ENCODE results near the gene ABCB11. TPM values are rescaled to one million over a fixed set of nuclear protein-coding genes. Genes with fewer than 3 reads are reported as not detected.

Gene ABCB11
- polyA plus RNA-seq, 1 of the 3 experiments (the other 2 are of a cell fraction) = not detected

GRCh38 chr2:169073211-169073962, 42.3 kb upstream of the ABCB11 start:
- Histone ChIP-seq H3K27ac (ENCODE audit: low read depth in 2 of 2, low read length in 1 of 2) (no peak overlapping the region), H3K79me2 (ENCODE audit: insufficient read depth) (no peaks in the 10 kb centered on the region), H3K9me2 (no peaks in the 10 kb centered on the region), H3K4me2 (no peak overlapping the region), H3K27me3 (ENCODE audit: insufficient read depth) (no peaks in the 10 kb centered on the region), H4K20me1 (ENCODE audit: insufficient read depth) (no peaks in the 10 kb centered on the region), H3F3A (replicated peaks; ENCODE audit: insufficient read depth) (no peaks in the 10 kb centered on the region), H3K36me3 (replicated peaks in 1 of 2; ENCODE audit: control insufficient read depth in 1 of 2, insufficient read depth in 2 of 2, low read length in 1 of 2) (no peaks in the 10 kb centered on the region), H2AFZ (ENCODE audit: low read depth) (no peak overlapping the region), H3K9ac (no peak overlapping the region), H3K4me1 (ENCODE audit: control insufficient read depth in 1 of 2, insufficient read depth in 2 of 2, low read depth in 1 of 2, low read length in 1 of 2) (no peaks in the 10 kb centered on the region), H3K4me3 (ENCODE audit: low read depth in 2 of 2, low read length in 1 of 2) (no peak overlapping the region), H3K9me3 (no peaks in the 10 kb centered on the region)
- CTCF ChIA-PET = no interaction called here
- 54% methylated on average over 3 of the region's 3 CpGs for WGBS (ENCODE audit: low lambda C conversion rate)
- no peak for DNase-seq
- POLR2A ChIA-PET = no interaction called here
- no peak for TF ChIP-seq RFX5 (IDR thresholded peaks at IDR 0.05; ENCODE audit: low read length)
- no peak for TF ChIP-seq RCOR1 (IDR thresholded peaks at IDR 0.05; ENCODE audit: low read length)
- no peak for TF ChIP-seq REST (IDR thresholded peaks at IDR 0.05; ENCODE audit: low read depth, low read length)
- TF ChIP-seq NRF1 (IDR thresholded peaks at IDR 0.05; ENCODE audit: low read depth, low read length) = no peak
- no peak for TF ChIP-seq FOXJ3 (CRISPR knock-in tag; IDR thresholded peaks at IDR 0.05)
- TF ChIP-seq CHD2 (IDR thresholded peaks at IDR 0.05; ENCODE audit: low read length, partially characterized antibody) = no peak

GRCh38 chr2:169072163-169072925, 41.2 kb upstream of the ABCB11 start:
- ChIA-PET POLR2A (no interaction called here), CTCF (interaction anchor here (1.4 to 1.5 kb wide), 2 partner anchors 37 to 59 kb away, joined by 4 to 5 read pairs; no protein-coding TSS in a partner anchor)
- H3K9me2 ChIP-seq = no peaks in the 10 kb centered on the region
- no peak overlapping the region for H2AFZ ChIP-seq (ENCODE audit: low read depth)
- H3K36me3 ChIP-seq (replicated peaks in 1 of 2; ENCODE audit: control insufficient read depth in 1 of 2, insufficient read depth in 2 of 2, low read length in 1 of 2) = no peaks in the 10 kb centered on the region
- H3K27ac ChIP-seq (ENCODE audit: low read depth in 2 of 2, low read length in 1 of 2) = no peak overlapping the region
- H3K9me3 ChIP-seq = no peaks in the 10 kb centered on the region
- H3K9ac ChIP-seq = no peak overlapping the region
- H3K4me1 ChIP-seq (ENCODE audit: control insufficient read depth in 1 of 2, insufficient read depth in 2 of 2, low read depth in 1 of 2, low read length in 1 of 2) = no peaks in the 10 kb centered on the region
- no peak for DNase-seq
- WGBS (ENCODE audit: low lambda C conversion rate) = 39% methylated on average over 4 of the region's 4 CpGs
- no peak overlapping the region for H3K4me2 ChIP-seq
- H3F3A ChIP-seq (replicated peaks; ENCODE audit: insufficient read depth) = no peaks in the 10 kb centered on the region
- H4K20me1 ChIP-seq (ENCODE audit: insufficient read depth) = no peaks in the 10 kb centered on the region
- no peaks in the 10 kb centered on the region for H3K27me3 ChIP-seq (ENCODE audit: insufficient read depth)
- H3K4me3 ChIP-seq (ENCODE audit: low read depth in 2 of 2, low read length in 1 of 2) = no peak overlapping the region
- H3K79me2 ChIP-seq (ENCODE audit: insufficient read depth) = no peaks in the 10 kb centered on the region
- TF ChIP-seq TEAD4 (IDR thresholded peaks at IDR 0.05; ENCODE audit: borderline replicate concordance, insufficient read depth) (no peak), RCOR1 (IDR thresholded peaks at IDR 0.05; ENCODE audit: low read length) (no peak), USF2 (IDR thresholded peaks at IDR 0.05; ENCODE audit: borderline replicate concordance, low read depth, low read length) (no peak), RFX5 (IDR thresholded peaks at IDR 0.05; ENCODE audit: low read length) (no peak), SIN3A (IDR thresholded peaks at IDR 0.05; ENCODE audit: borderline replicate concordance, low read depth, low read length) (no peak), REST (IDR thresholded peaks at IDR 0.05; ENCODE audit: low read depth, low read length) (no peak), TAF1 (IDR thresholded peaks at IDR 0.05; ENCODE audit: borderline replicate concordance, low read depth, low read length) (no peak), FOSL2 (IDR thresholded peaks at IDR 0.05; ENCODE audit: borderline replicate concordance, low read depth) (no peak), TCF12 (IDR thresholded peaks at IDR 0.05) (no peak)
- TF ChIP-seq, protein P1, sequence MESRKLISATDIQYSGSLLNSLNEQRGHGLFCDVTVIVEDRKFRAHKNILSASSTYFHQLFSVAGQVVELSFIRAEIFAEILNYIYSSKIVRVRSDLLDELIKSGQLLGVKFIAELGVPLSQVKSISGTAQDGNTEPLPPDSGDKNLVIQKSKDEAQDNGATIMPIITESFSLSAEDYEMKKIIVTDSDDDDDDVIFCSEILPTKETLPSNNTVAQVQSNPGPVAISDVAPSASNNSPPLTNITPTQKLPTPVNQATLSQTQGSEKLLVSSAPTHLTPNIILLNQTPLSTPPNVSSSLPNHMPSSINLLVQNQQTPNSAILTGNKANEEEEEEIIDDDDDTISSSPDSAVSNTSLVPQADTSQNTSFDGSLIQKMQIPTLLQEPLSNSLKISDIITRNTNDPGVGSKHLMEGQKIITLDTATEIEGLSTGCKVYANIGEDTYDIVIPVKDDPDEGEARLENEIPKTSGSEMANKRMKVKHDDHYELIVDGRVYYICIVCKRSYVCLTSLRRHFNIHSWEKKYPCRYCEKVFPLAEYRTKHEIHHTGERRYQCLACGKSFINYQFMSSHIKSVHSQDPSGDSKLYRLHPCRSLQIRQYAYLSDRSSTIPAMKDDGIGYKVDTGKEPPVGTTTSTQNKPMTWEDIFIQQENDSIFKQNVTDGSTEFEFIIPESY (IDR thresholded peaks at IDR 0.05; ENCODE audit: borderline replicate concordance, low read depth) = no peak

Data from SK-N-SH (cell line).